ENCODE data around the gene UQCR11. TPM values are rescaled to one million over a fixed set of nuclear protein-coding genes. Genes with fewer than 3 reads are reported as not detected.

Gene UQCR11
- polyA plus RNA-seq, 1 donor (not counting 4 experiments of a cell fraction or from before 2014, with no cell fraction given), result 327 TPM

- H4K20me1 ChIP-seq (ENCODE audit: control insufficient read depth, extremely low read depth, insufficient read depth, low read length), result no peaks in the 10 kb centered on the region
- H3K4me1 ChIP-seq (ENCODE audit: control insufficient read depth, extremely low read depth, insufficient read depth, low read length), result no peaks in the 10 kb centered on the region
- H3K27me3 ChIP-seq (ENCODE audit: control insufficient read depth, extremely low read depth, insufficient read depth, low read length), result no peaks in the 10 kb centered on the region
- H3K36me3 ChIP-seq (ENCODE audit: control insufficient read depth in 2 of 2, extremely low read depth in 1 of 2, insufficient read depth in 2 of 2, low read length in 2 of 2), result peaks cover 24 to 25% of the 10 kb centered on the region in 2 experiments
- no peak overlapping the region for H3K4me2 ChIP-seq (ENCODE audit: control insufficient read depth, extremely low read depth, insufficient read depth, low read depth, low read length)
- no peaks in the 10 kb centered on the region for H3K9me1 ChIP-seq (ENCODE audit: control insufficient read depth, extremely low read depth, insufficient read depth, low read length)
- no peak for FAIRE-seq
- H3K79me2 ChIP-seq (ENCODE audit: control insufficient read depth, insufficient read depth, low read length), result no peaks in the 10 kb centered on the region
- no peak for TF ChIP-seq CTCF (optimal IDR thresholded peaks at IDR 0.05 in 1 of 3, IDR thresholded peaks at IDR 0.05 in 1 of 3, conservative IDR thresholded peaks at IDR 0.05 in 1 of 3; ENCODE audit: extremely low read depth in 1 of 3, insufficient read depth in 2 of 3, low read length in 3 of 3)
- TF ChIP-seq EZH2 (IDR thresholded peaks at IDR 0.05; ENCODE audit: low read length), result no peak
- H2AFZ ChIP-seq (ENCODE audit: control insufficient read depth, low read length), result no peak overlapping the region
- no peak overlapping the region for H3K27ac ChIP-seq (ENCODE audit: control insufficient read depth, insufficient read depth, low read length)
- dilution Hi-C loops (cut with MboI; ENCODE audit: extremely low pct_ligation_motif_present, low sequenced_read_pairs), result no loop called here
- H3K9ac ChIP-seq (ENCODE audit: control insufficient read depth, extremely low read depth, insufficient read depth, low read length), result no peak overlapping the region
- DNase-seq (ENCODE audit: low read depth, low spot score), result no peak
- H3K4me3 ChIP-seq (ENCODE audit: control insufficient read depth in 2 of 3, extremely low read depth in 1 of 3, insufficient read depth in 2 of 3, low read depth in 1 of 3, low read length in 3 of 3), result no peak overlapping the region
- H3K9me3 ChIP-seq (ENCODE audit: control insufficient read depth, low read depth, low read length), result no peaks in the 10 kb centered on the region
Observed at GRCh38 chr19:1622541-1622940, 17.3 kb upstream of the UQCR11 start.

- Histone ChIP-seq H3K9ac (ENCODE audit: control insufficient read depth, extremely low read depth, insufficient read depth, low read length) (no peak overlapping the region), H3K27me3 (ENCODE audit: control insufficient read depth, extremely low read depth, insufficient read depth, low read length) (no peaks in the 10 kb centered on the region), H3K79me2 (ENCODE audit: control insufficient read depth, insufficient read depth, low read length) (no peaks in the 10 kb centered on the region), H3K9me1 (ENCODE audit: control insufficient read depth, extremely low read depth, insufficient read depth, low read length) (no peaks in the 10 kb centered on the region), H3K9me3 (ENCODE audit: control insufficient read depth, low read depth, low read length) (no peaks in the 10 kb centered on the region), H2AFZ (ENCODE audit: control insufficient read depth, low read length) (no peak overlapping the region), H3K4me3 (ENCODE audit: control insufficient read depth in 2 of 3, extremely low read depth in 1 of 3, insufficient read depth in 2 of 3, low read depth in 1 of 3, low read length in 3 of 3) (no peak overlapping the region), H3K27ac (ENCODE audit: control insufficient read depth, insufficient read depth, low read length) (no peak overlapping the region), H3K4me1 (ENCODE audit: control insufficient read depth, extremely low read depth, insufficient read depth, low read length) (no peaks in the 10 kb centered on the region), H4K20me1 (ENCODE audit: control insufficient read depth, extremely low read depth, insufficient read depth, low read length) (no peaks in the 10 kb centered on the region), H3K4me2 (ENCODE audit: control insufficient read depth, extremely low read depth, insufficient read depth, low read depth, low read length) (no peak overlapping the region), H3K36me3 (ENCODE audit: control insufficient read depth in 2 of 2, extremely low read depth in 1 of 2, insufficient read depth in 2 of 2, low read length in 2 of 2) (peaks cover 24 to 26% of the 10 kb centered on the region in 2 experiments)
- DNase-seq (ENCODE audit: low read depth, low spot score) (no peak), FAIRE-seq (no peak)
- dilution Hi-C loops (cut with MboI; ENCODE audit: extremely low pct_ligation_motif_present, low sequenced_read_pairs), result no loop called here
- TF ChIP-seq CTCF (optimal IDR thresholded peaks at IDR 0.05 in 1 of 3, IDR thresholded peaks at IDR 0.05 in 1 of 3, conservative IDR thresholded peaks at IDR 0.05 in 1 of 3; ENCODE audit: extremely low read depth in 1 of 3, insufficient read depth in 2 of 3, low read length in 3 of 3) (no peak), EZH2 (IDR thresholded peaks at IDR 0.05; ENCODE audit: low read length) (no peak)
Observed at GRCh38 chr19:1622007-1622406, 16.7 kb upstream of the UQCR11 start.
